GM13977 (cell line): Measurements from ENCODE around the gene HERC3.

Experiments used
- DNase-seq: peaks from one replicate; pipeline ENCODE4 v3.0.0; 2012; ENCODE audit warnings: low spot score
- in situ Hi-C: fragments of 300-500 bp; cut with MboI; formaldehyde crosslinking; loops from one replicate; pipeline ENCODE4 v1.12.0; 2022; ENCODE audit warnings: low sequenced_read_pairs, low pct_unique_long_range_greater_than_20kb, mixed read lengths, inconsistent platforms; ENCODE audit not compliant: unreplicated experiment
- TF ChIP-seq, protein P1 (sequence below): IDR thresholded peaks from 2 replicates; pipeline ENCODE4 v1.5.1; 2012; ENCODE audit warnings: mild to moderate bottlenecking, control low read depth; ENCODE audit not compliant: insufficient read depth; ENCODE audit errors: extremely low read depth, missing control alignments

HERC3 gene

GRCh38 chr4:88751258-88752075 is 159.2 kb downstream of the HERC3 start:
- TF ChIP-seq, protein P1, sequence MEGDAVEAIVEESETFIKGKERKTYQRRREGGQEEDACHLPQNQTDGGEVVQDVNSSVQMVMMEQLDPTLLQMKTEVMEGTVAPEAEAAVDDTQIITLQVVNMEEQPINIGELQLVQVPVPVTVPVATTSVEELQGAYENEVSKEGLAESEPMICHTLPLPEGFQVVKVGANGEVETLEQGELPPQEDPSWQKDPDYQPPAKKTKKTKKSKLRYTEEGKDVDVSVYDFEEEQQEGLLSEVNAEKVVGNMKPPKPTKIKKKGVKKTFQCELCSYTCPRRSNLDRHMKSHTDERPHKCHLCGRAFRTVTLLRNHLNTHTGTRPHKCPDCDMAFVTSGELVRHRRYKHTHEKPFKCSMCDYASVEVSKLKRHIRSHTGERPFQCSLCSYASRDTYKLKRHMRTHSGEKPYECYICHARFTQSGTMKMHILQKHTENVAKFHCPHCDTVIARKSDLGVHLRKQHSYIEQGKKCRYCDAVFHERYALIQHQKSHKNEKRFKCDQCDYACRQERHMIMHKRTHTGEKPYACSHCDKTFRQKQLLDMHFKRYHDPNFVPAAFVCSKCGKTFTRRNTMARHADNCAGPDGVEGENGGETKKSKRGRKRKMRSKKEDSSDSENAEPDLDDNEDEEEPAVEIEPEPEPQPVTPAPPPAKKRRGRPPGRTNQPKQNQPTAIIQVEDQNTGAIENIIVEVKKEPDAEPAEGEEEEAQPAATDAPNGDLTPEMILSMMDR: no peak
- in situ Hi-C loops: no loop called here
- DNase-seq: no peak

GRCh38 chr4:88752076-88752463 is 159.8 kb downstream of the HERC3 start:
- TF ChIP-seq, protein P1: no peak
- in situ Hi-C loops: no loop called here
- no peak for DNase-seq

GRCh38 chr4:88752754-88753153 is 160.5 kb downstream of the HERC3 start:
- TF ChIP-seq, protein P1: no peak
- in situ Hi-C loops: no loop called here
- no peak for DNase-seq

DNA sequence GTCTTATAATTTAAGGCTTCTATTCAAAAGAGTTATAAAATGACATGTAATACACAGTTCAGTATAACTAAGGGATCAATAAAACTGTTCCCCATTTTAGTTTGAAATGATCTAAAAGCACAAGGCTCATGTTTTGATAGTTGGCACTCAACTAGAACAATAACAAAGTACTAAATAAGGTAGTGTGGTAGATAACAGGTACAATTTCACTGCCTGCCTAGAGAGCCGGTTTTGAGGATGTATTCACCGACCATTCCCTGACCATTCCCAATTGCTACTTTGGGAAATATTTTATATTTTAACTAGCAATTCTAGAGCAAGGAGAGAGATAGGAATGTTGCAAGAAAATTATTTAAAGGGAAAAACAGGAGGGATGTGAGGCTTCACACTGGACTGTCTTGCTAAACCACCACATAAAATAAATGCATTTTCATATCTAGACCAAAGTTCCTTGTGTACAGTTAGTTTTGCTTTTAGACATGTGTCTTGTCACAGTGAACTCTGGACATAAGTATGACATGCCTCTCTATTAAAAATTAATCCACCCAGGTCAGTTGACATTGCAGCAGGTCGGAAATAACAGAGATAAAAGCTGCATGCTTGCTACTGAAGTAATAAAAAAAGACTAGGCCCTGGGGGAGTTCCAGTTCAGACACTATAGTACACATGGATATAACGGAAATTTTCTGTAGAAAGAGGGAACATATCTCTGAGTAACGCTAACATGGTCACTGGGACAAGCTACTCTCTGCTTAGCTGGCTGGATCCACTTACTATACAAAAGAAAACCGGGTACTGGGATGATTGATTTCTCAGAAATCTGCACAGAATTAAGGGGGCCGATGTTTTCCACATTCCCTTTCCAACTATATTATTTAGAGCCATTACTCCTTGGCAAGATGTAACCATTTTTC is 161.6 kb downstream of the HERC3 start:
- no peak for DNase-seq
- TF ChIP-seq, protein P1: no peak
- in situ Hi-C loops: no loop called here

- DNase-seq: no peak
- TF ChIP-seq, protein P1: no peak
- in situ Hi-C loops: no loop called here
These were observed 162.5 kb downstream of the HERC3 start for GRCh38 chr4:88754796-88755195.

- no peak for DNase-seq
- in situ Hi-C loops: no loop called here
- TF ChIP-seq, protein P1: no peak
These were observed 163.2 kb downstream of the HERC3 start for GRCh38 chr4:88755454-88755853.
